Measurements from ENCODE around the gene ENPP3.
"Not testable (repeated sequence)": the region's sequence is repeated elsewhere in the genome, so short reads cannot be mapped to it uniquely, and the experiment has no call there.

The ENPP3 gene

GRCh38 chr6:131685266-131685780, 48.2 kb downstream of the ENPP3 start:
- H3K4me3 ChIP-seq (ENCODE audit: low read length), result no peak overlapping the region
- no peak for TF ChIP-seq ZNF274 (IDR thresholded peaks at IDR 0.05; ENCODE audit: low read depth, low read length)

DNA sequence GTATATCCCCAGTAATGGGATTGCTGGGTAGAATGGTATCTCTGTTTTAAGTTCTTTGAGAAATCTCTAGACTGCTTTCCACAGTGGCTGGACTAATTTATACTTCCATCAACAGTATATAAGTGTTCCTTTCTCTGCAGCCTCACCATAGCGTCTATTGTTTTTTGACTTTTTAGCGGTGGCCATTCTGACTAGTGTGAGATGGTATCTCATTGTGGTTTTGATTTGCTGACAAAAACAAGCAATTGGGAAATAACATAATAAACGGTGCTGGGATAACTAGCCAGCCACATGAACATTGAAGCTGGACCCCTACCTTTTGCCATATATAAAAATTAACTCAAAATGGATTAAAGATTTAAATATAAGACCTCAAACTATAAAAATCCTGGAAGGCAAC, 49.9 kb downstream of the ENPP3 start:
- no peak for TF ChIP-seq ZNF274 (IDR thresholded peaks at IDR 0.05; ENCODE audit: low read depth, low read length)
- H3K4me3 ChIP-seq (ENCODE audit: low read length), result no peak overlapping the region

GRCh38 chr6:131688286-131688685, 51.2 kb downstream of the ENPP3 start:
- no peak for TF ChIP-seq ZNF274 (IDR thresholded peaks at IDR 0.05; ENCODE audit: low read depth, low read length)
- no peak overlapping the region for H3K4me3 ChIP-seq (ENCODE audit: low read length)

DNA sequence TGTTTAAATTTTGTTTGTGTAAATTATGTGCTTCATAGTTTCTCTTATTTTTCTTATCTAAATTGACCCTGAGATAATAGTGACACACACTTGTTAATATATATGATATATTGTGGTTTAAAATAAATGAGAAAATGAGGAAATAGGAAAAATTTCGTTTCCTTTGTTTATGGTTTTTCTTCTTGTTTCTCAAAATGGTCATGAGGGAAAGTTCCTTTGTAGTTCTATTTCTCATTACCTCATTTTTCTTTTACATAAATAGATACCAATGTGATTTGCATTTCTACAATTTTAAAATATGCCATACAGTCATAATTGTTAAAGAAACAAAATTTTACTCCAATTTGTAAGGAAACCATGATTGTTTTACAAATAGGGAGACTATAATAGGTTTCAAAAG, 54.9 kb downstream of the ENPP3 start:
- TF ChIP-seq ZNF274 (IDR thresholded peaks at IDR 0.05; ENCODE audit: low read depth, low read length), result no peak
- H3K4me3 ChIP-seq (ENCODE audit: low read length), result no peak overlapping the region

DNA sequence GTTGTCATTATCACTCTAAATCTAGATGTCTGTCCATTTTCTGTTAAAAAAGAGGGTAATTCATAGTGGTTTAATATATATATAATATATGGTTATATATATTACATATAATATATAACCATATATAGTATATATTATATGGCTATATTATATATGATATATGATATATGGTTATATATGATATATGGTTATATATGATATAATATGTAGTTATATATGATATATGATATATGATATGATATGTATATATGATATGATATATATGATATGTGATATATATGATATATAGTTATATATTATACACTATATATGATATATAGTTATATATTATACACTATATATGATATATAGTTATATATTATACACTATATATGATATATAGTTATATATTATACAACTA, 55.5 kb downstream of the ENPP3 start:
- H3K4me3 ChIP-seq (ENCODE audit: low read length), result no peak overlapping the region
- no peak for TF ChIP-seq ZNF274 (IDR thresholded peaks at IDR 0.05; ENCODE audit: low read depth, low read length)

DNA sequence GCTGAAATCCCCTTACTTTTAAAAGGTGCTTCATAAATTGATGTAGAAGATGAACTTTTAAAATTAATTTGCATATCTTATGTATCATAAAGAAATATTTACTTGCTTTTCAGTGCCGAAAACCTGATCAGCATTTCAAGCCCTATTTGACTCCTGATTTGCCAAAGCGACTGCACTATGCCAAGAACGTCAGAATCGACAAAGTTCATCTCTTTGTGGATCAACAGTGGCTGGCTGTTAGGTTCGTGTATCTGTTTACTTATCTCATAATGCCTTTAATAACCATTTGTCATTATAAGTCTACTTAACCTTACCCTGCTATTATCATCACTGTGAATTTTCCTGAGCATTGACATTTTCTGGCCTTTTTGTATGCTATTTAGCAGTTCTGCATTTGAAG, 56.3 kb downstream of the ENPP3 start:
- H3K4me3 ChIP-seq (ENCODE audit: low read length), result no peak overlapping the region
- no peak for TF ChIP-seq ZNF274 (IDR thresholded peaks at IDR 0.05; ENCODE audit: low read depth, low read length)

GRCh38 chr6:131694832-131695426, 57.8 kb downstream of the ENPP3 start:
- no peak for TF ChIP-seq ZNF274 (IDR thresholded peaks at IDR 0.05; ENCODE audit: low read depth, low read length)

DNA sequence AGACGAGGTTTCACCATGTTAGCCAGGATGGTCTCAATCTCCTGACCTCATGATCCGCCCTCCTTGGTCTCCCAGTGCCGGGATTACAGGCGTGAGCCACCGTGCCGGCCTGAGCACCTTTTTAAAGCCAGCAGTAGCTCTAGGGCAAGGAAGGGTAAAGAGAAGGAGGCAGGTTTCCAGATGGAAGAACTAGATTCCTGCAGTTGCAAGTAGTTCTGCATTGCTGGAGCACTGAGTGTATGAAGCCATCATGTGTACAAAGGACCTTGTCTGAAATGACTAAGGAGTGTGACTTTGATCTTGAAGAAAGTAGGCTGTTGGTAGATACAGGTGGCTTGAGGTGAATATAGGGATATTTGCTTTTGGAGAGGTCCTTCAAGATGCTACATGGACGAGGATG, 59.9 kb downstream of the ENPP3 start:
- no peak for TF ChIP-seq ZNF274 (IDR thresholded peaks at IDR 0.05; ENCODE audit: low read depth, low read length)
- no peak overlapping the region for H3K4me3 ChIP-seq (ENCODE audit: low read length)

More at GRCh38 chr6:131694832-131695426, 57.8 kb downstream of the ENPP3 start:
- no peak overlapping the region for H3K4me3 ChIP-seq (ENCODE audit: low read length)

DNA sequence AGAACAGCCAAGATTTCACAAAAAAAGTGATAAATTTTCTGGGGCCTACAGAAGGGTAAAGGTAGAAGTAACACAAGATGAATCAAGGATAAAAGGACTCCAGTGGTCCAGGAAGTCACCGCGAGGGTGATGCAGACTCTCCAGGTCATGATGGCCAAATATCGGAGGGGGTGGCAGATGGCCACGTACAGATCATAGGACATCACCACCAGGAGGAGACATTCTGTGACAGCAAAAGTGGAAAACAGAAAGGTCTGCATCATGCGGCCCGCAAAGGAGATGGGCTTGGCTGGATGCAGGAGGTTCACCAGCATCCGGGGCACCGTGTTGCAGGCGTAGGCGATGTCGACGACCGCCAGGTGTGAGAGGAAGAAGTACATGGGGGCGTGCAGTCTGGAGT, 63.7 kb downstream of the ENPP3 start:
- not testable (repeated sequence) for H3K4me3 ChIP-seq (ENCODE audit: low read length)

- H3K4me3 ChIP-seq (ENCODE audit: low read length), result not testable (repeated sequence)
Measured at GRCh38 chr6:131703905-131704304, 66.8 kb downstream of the ENPP3 start.

GRCh38 chr6:131710917-131711316, 73.8 kb downstream of the ENPP3 start, which contains the start of gene CTAGE9:
Gene CTAGE9 (minus strand): TSS chr6:131711017. CDS start chr6:131711017, 0 bp downstream.
- H3K4me3 ChIP-seq (ENCODE audit: low read length), result not testable (repeated sequence)

- H3K4me3 ChIP-seq (ENCODE audit: low read length), result not testable (repeated sequence)
Measured at GRCh38 chr6:131715567-131715966, 78.5 kb downstream of the ENPP3 start.

- no peak overlapping the region for H3K4me3 ChIP-seq (ENCODE audit: low read length)
- no peak for TF ChIP-seq ZNF274 (IDR thresholded peaks at IDR 0.05; ENCODE audit: low read depth, low read length)
Measured at GRCh38 chr6:131717836-131718542, 80.9 kb downstream of the ENPP3 start.

DNA sequence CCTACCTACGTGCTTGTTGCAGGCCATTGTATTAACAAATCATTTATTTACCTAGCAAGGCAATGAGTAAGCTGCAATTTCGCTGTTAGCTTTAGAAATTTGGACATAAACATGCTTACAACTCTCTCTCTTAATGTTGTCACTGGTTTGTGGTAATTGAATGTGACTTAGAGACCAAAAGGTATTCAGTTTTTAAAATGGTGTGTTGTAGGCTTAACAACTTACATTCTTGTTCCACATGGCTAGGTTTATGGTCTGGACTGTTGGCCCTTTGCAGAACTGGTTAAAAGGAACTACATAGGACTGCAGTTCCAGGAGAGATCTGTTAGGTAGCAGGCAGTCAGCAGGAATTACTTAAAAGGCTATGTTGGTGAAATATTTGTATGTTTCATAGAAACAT, 84.1 kb downstream of the ENPP3 start:
- TF ChIP-seq ZNF274 (IDR thresholded peaks at IDR 0.05; ENCODE audit: low read depth, low read length), result no peak
- H3K4me3 ChIP-seq (ENCODE audit: low read length), result no peak overlapping the region

DNA sequence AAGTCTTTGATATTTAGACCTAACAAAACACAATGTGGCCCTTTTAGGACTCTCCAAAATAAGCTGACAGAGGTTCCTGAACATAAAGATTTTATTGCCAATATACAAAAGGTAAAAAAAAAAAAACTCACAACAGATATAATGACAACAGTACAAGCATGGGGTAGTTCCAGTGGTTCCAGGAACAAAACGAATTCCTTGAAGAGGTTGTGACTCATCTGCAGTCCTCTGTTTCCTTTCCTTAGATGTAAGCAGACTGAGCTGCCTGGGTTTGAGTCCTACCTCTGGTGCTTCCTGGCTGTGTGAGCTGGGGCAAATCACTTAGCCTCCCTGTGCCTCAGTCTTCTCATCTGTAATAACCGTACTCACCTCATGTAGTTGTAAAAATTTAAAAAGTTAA, 87.0 kb downstream of the ENPP3 start:
- no peak for TF ChIP-seq ZNF274 (IDR thresholded peaks at IDR 0.05; ENCODE audit: low read depth, low read length)
- H3K4me3 ChIP-seq (ENCODE audit: low read length), result no peak overlapping the region

GRCh38 chr6:131727467-131727866, 90.4 kb downstream of the ENPP3 start:
- H3K4me3 ChIP-seq (ENCODE audit: low read length), result no peak overlapping the region
- no peak for TF ChIP-seq ZNF274 (IDR thresholded peaks at IDR 0.05; ENCODE audit: low read depth, low read length)

Measured in GM08714 (cell line).